ENCODE data around the gene TRIM33.
"Not testable (repeated sequence)": the region's sequence is repeated elsewhere in the genome, so short reads cannot be mapped to it uniquely, and the experiment has no call there.

TRIM33 gene

DNA sequence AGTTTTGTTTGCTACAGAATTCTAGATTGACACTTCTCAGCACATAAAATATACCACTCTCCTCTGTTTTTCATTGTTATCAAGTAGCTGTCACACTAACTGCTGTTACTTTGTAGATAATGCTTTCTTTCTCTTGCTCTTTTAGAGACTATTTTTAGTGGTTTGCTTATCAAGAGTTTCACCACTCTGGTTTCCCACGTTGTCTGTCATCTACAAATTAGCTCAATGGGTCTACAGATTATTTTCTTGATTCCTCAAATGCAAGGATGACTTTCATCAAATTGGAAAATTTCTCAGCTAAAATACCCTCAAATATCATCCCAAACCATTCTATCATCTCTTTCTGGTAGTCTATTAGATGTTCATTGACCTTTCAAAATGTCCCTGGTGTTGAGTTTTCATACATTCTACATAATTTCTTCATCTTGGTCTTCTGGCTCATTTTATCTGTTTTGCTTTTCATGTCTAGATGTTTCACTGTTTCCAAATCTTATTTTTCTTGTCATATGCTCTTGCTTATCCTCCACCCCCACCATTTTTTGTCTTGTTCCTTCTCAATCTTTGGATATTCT lies 122.5 kb downstream of the TRIM33 start:
- Histone ChIP-seq H3K9me3 (ENCODE audit: control insufficient read depth in 2 of 2, low read length in 2 of 2) (peaks cover 0 to 3% of the 10 kb centered on the region in 2 donors), H3K9ac (ENCODE audit: low read depth in 1 of 2, low read length in 2 of 2) (no peak overlapping the region), H3K4me1 (ENCODE audit: control insufficient read depth in 2 of 2, insufficient read depth in 2 of 2, low read length in 2 of 2) (no peaks in the 10 kb centered on the region), H3K27me3 (ENCODE audit: control insufficient read depth in 2 of 2, insufficient read depth in 2 of 2, low read length in 2 of 2) (no peaks in the 10 kb centered on the region), H3K4me3 (ENCODE audit: low read length in 2 of 2) (no peak overlapping the region), H3K36me3 (ENCODE audit: control insufficient read depth in 2 of 2, insufficient read depth in 2 of 2, low read length in 2 of 2) (peaks cover 0 to 3% of the 10 kb centered on the region in 2 donors), H3K27ac (ENCODE audit: low read depth in 2 of 2, low read length in 2 of 2) (no peak overlapping the region)

DNA sequence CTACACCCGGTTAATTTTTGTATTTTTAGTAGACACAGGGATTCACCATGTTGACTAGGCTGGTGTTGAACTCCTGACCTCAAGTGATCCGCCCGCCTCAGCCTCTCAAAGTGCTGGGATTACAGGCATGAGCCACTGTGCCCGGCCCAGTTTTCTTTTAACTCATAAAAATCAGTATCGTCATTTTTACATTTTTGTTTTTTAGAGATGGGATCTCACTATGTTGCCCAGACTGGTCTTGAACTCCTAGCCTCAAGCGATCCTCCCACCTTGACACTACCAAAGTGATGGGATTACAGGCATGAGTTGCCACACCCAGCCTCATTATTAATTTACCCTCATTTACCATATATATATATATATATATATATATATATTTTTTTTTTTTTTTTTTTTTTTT lies 123.4 kb downstream of the TRIM33 start:
- not testable (repeated sequence) for H3K27me3 ChIP-seq (ENCODE audit: control insufficient read depth in 2 of 2, insufficient read depth in 2 of 2, low read length in 2 of 2); H3K36me3 ChIP-seq (ENCODE audit: control insufficient read depth in 2 of 2, insufficient read depth in 2 of 2, low read length in 2 of 2); H3K9ac ChIP-seq (ENCODE audit: low read depth in 1 of 2, low read length in 2 of 2); H3K9me3 ChIP-seq (ENCODE audit: control insufficient read depth in 2 of 2, low read length in 2 of 2); H3K4me3 ChIP-seq (ENCODE audit: low read length in 2 of 2); H3K4me1 ChIP-seq (ENCODE audit: control insufficient read depth in 2 of 2, insufficient read depth in 2 of 2, low read length in 2 of 2); H3K27ac ChIP-seq (ENCODE audit: low read depth in 2 of 2, low read length in 2 of 2)

DNA sequence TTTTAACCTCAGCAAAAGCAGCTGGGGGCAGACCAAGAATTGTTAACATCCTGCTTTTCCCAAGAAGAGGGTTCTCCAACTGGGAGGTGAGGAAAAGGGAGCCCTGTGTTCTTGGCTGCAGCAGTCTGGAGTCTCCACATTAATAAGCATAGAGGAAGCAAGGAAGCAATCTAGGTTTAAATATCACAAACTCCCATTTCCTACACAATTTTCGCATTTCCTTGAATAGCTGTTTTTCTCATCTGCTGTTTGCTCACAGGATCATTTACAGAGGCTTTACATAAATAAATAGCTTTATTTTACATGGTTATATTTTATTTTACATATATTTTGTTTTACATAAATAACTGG lies 124.0 kb downstream of the TRIM33 start:
- Histone ChIP-seq H3K4me3 (ENCODE audit: low read length in 2 of 2) (no peak overlapping the region), H3K36me3 (ENCODE audit: control insufficient read depth in 2 of 2, insufficient read depth in 2 of 2, low read length in 2 of 2) (peaks cover 0 to 3% of the 10 kb centered on the region in 2 donors), H3K27ac (ENCODE audit: low read depth in 2 of 2, low read length in 2 of 2) (no peak overlapping the region), H3K27me3 (ENCODE audit: control insufficient read depth in 2 of 2, insufficient read depth in 2 of 2, low read length in 2 of 2) (no peaks in the 10 kb centered on the region), H3K9me3 (ENCODE audit: control insufficient read depth in 2 of 2, low read length in 2 of 2) (peaks cover 0 to 3% of the 10 kb centered on the region in 2 donors), H3K4me1 (ENCODE audit: control insufficient read depth in 2 of 2, insufficient read depth in 2 of 2, low read length in 2 of 2) (no peaks in the 10 kb centered on the region), H3K9ac (ENCODE audit: low read depth in 1 of 2, low read length in 2 of 2) (no peak overlapping the region)

DNA sequence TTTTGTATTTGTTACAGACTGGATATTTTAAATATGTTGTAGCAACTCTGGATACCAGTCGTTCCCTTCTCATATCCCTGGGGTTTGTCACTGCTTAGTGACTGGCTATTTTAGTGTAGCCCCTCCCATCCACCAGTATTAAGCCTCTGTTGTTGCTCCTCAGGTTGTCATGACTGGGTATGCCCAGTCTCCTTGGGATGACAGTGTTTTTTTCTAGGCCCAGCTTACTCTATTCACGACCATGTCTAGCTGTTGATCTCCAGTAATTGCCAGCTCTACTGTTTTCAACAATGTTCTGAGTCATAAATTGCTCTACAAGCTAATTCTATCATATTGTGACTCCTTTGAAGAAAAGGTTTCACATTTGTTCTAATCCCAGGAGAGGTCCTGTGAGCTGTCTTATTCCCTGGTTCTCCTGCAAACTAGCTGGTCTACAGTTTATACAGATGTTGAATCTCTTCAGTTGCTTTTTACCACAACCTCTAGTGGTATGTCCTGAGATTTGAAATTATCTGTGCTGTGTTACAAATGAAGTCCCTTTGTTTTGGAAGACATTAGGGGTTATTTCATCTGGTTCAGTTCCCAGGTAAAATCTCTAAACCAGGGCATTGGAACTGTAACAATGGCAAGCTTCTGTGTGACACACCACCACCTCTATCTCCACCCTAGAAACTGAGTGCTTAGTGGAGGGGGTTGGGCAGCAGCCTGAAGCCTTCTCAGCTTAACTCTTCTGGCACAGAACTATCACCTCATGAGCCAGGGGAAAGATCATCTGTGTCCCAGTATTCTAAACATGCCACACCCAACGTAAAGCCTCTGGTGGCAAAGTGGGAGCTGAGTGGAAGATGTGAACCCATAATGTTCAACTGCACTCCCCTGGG lies 124.6 kb downstream of the TRIM33 start:
- no peak overlapping the region for H3K9ac ChIP-seq (ENCODE audit: low read depth in 1 of 2, low read length in 2 of 2)
- H3K36me3 ChIP-seq (ENCODE audit: control insufficient read depth in 2 of 2, insufficient read depth in 2 of 2, low read length in 2 of 2), result no peaks in the 10 kb centered on the region
- H3K4me1 ChIP-seq (ENCODE audit: control insufficient read depth in 2 of 2, insufficient read depth in 2 of 2, low read length in 2 of 2), result no peaks in the 10 kb centered on the region
- no peak overlapping the region for H3K4me3 ChIP-seq (ENCODE audit: low read length in 2 of 2)
- H3K27me3 ChIP-seq (ENCODE audit: control insufficient read depth in 2 of 2, insufficient read depth in 2 of 2, low read length in 2 of 2), result no peaks in the 10 kb centered on the region
- no peak overlapping the region for H3K27ac ChIP-seq (ENCODE audit: low read depth in 2 of 2, low read length in 2 of 2)
- H3K9me3 ChIP-seq (ENCODE audit: control insufficient read depth in 2 of 2, low read length in 2 of 2), result peaks cover 0 to 3% of the 10 kb centered on the region in 2 donors

- H3K36me3 ChIP-seq (ENCODE audit: control insufficient read depth in 2 of 2, insufficient read depth in 2 of 2, low read length in 2 of 2), result no peaks in the 10 kb centered on the region
Observed at GRCh38 chr1:114384922-114385321, 126.1 kb downstream of the TRIM33 start.

DNA sequence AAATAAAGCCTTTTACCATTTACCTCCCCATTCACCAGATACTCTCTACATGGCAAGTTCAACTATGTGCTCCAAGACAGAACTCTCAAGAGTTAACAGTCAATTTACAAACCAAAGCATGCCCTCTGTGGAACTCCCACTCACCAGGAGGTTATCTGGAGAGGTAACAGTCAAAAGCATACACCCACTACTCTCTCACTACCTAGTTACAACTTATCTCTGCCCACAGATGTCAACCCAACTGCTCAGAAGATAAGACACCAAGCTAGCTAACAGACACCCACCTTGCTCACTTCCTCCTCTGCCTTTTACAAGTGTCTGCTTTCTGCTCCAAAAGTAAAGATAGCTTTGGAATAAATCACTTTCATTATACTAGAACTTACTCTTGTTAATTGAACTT lies 131.0 kb downstream of the TRIM33 start:
- no peak overlapping the region for H3K9ac ChIP-seq (ENCODE audit: low read depth in 1 of 2, low read length in 2 of 2)
- H3K36me3 ChIP-seq (ENCODE audit: control insufficient read depth in 2 of 2, insufficient read depth in 2 of 2, low read length in 2 of 2), result no peaks in the 10 kb centered on the region
- no peaks in the 10 kb centered on the region for H3K9me3 ChIP-seq (ENCODE audit: control insufficient read depth in 2 of 2, low read length in 2 of 2)
- no peak overlapping the region for H3K4me3 ChIP-seq (ENCODE audit: low read length in 2 of 2)
- H3K27ac ChIP-seq (ENCODE audit: low read depth in 2 of 2, low read length in 2 of 2), result no peak overlapping the region
- H3K4me1 ChIP-seq (ENCODE audit: control insufficient read depth in 2 of 2, insufficient read depth in 2 of 2, low read length in 2 of 2), result no peaks in the 10 kb centered on the region
- H3K27me3 ChIP-seq (ENCODE audit: control insufficient read depth in 2 of 2, insufficient read depth in 2 of 2, low read length in 2 of 2), result no peaks in the 10 kb centered on the region

More at GRCh38 chr1:114384922-114385321, 126.1 kb downstream of the TRIM33 start:
- Histone ChIP-seq H3K27ac (ENCODE audit: low read depth in 2 of 2, low read length in 2 of 2) (no peak overlapping the region), H3K4me3 (ENCODE audit: low read length in 2 of 2) (no peak overlapping the region), H3K4me1 (ENCODE audit: control insufficient read depth in 2 of 2, insufficient read depth in 2 of 2, low read length in 2 of 2) (no peaks in the 10 kb centered on the region), H3K9me3 (ENCODE audit: control insufficient read depth in 2 of 2, low read length in 2 of 2) (peaks cover 0 to 3% of the 10 kb centered on the region in 2 donors), H3K27me3 (ENCODE audit: control insufficient read depth in 2 of 2, insufficient read depth in 2 of 2, low read length in 2 of 2) (no peaks in the 10 kb centered on the region), H3K9ac (ENCODE audit: low read depth in 1 of 2, low read length in 2 of 2) (no peak overlapping the region)

GRCh38 chr1:114379358-114379757 lies 131.6 kb downstream of the TRIM33 start:
- H3K9ac ChIP-seq (ENCODE audit: low read depth in 1 of 2, low read length in 2 of 2), result no peak overlapping the region
- no peaks in the 10 kb centered on the region for H3K36me3 ChIP-seq (ENCODE audit: control insufficient read depth in 2 of 2, insufficient read depth in 2 of 2, low read length in 2 of 2)
- no peak overlapping the region for H3K4me3 ChIP-seq (ENCODE audit: low read length in 2 of 2)
- no peaks in the 10 kb centered on the region for H3K27me3 ChIP-seq (ENCODE audit: control insufficient read depth in 2 of 2, insufficient read depth in 2 of 2, low read length in 2 of 2)
- H3K27ac ChIP-seq (ENCODE audit: low read depth in 2 of 2, low read length in 2 of 2), result no peak overlapping the region
- H3K9me3 ChIP-seq (ENCODE audit: control insufficient read depth in 2 of 2, low read length in 2 of 2), result no peaks in the 10 kb centered on the region
- H3K4me1 ChIP-seq (ENCODE audit: control insufficient read depth in 2 of 2, insufficient read depth in 2 of 2, low read length in 2 of 2), result no peaks in the 10 kb centered on the region

GRCh38 chr1:114377356-114377755 lies 133.6 kb downstream of the TRIM33 start:
- H3K9me3 ChIP-seq (ENCODE audit: control insufficient read depth in 2 of 2, low read length in 2 of 2), result no peaks in the 10 kb centered on the region
- H3K27me3 ChIP-seq (ENCODE audit: control insufficient read depth in 2 of 2, insufficient read depth in 2 of 2, low read length in 2 of 2), result no peaks in the 10 kb centered on the region
- no peak overlapping the region for H3K4me3 ChIP-seq (ENCODE audit: low read length in 2 of 2)
- no peaks in the 10 kb centered on the region for H3K4me1 ChIP-seq (ENCODE audit: control insufficient read depth in 2 of 2, insufficient read depth in 2 of 2, low read length in 2 of 2)
- no peak overlapping the region for H3K27ac ChIP-seq (ENCODE audit: low read depth in 2 of 2, low read length in 2 of 2)
- no peaks in the 10 kb centered on the region for H3K36me3 ChIP-seq (ENCODE audit: control insufficient read depth in 2 of 2, insufficient read depth in 2 of 2, low read length in 2 of 2)
- H3K9ac ChIP-seq (ENCODE audit: low read depth in 1 of 2, low read length in 2 of 2), result no peak overlapping the region

GRCh38 chr1:114369930-114370329 lies 141.1 kb downstream of the TRIM33 start:
- Histone ChIP-seq H3K4me1 (ENCODE audit: control insufficient read depth in 2 of 2, insufficient read depth in 2 of 2, low read length in 2 of 2) (no peaks in the 10 kb centered on the region), H3K27ac (ENCODE audit: low read depth in 2 of 2, low read length in 2 of 2) (no peak overlapping the region), H3K4me3 (ENCODE audit: low read length in 2 of 2) (no peak overlapping the region), H3K36me3 (ENCODE audit: control insufficient read depth in 2 of 2, insufficient read depth in 2 of 2, low read length in 2 of 2) (no peaks in the 10 kb centered on the region), H3K27me3 (ENCODE audit: control insufficient read depth in 2 of 2, insufficient read depth in 2 of 2, low read length in 2 of 2) (no peaks in the 10 kb centered on the region), H3K9ac (ENCODE audit: low read depth in 1 of 2, low read length in 2 of 2) (no peak overlapping the region), H3K9me3 (ENCODE audit: control insufficient read depth in 2 of 2, low read length in 2 of 2) (no peaks in the 10 kb centered on the region)

DNA sequence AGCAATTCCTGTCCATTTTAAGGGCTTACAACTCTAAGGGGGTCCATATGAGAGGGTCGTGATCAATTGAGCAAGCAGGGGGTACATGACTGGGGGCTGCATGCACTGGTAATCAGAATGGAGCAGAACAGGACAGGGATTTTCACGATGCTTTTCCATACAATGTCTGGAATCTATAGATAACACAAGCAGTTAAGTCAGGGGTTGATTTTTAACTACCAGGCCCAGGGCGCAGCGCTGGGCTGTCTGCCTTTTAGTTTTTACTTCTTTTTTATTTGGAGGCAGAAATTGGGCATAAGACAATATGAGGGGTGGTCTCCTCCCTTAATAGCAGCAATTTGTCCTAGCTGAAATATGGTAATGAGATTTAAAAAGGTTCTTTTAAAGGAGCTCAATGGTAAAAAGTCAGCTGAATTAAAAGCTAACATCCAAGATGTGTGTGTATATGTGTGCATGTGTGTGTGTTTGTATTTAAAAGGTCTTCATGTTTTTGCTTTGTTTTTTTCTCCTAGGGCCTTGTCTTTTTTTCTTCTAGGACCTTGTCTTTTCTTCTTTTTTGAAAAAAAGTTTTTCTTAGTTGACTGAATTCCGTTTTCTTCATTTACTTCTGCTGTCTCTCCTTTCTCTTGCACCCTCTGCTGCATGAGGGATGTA lies 141.6 kb downstream of the TRIM33 start:
- H3K27ac ChIP-seq (ENCODE audit: low read depth in 2 of 2, low read length in 2 of 2); H3K9ac ChIP-seq (ENCODE audit: low read depth in 1 of 2, low read length in 2 of 2); H3K36me3 ChIP-seq (ENCODE audit: control insufficient read depth in 2 of 2, insufficient read depth in 2 of 2, low read length in 2 of 2); H3K4me1 ChIP-seq (ENCODE audit: control insufficient read depth in 2 of 2, insufficient read depth in 2 of 2, low read length in 2 of 2); H3K27me3 ChIP-seq (ENCODE audit: control insufficient read depth in 2 of 2, insufficient read depth in 2 of 2, low read length in 2 of 2); H3K4me3 ChIP-seq (ENCODE audit: low read length in 2 of 2); H3K9me3 ChIP-seq (ENCODE audit: control insufficient read depth in 2 of 2, low read length in 2 of 2): not testable (repeated sequence)

All from mucosa of rectum (tissue), 2 donors.